Calu3 (cell line): ENCODE measurements around the gene SIPA1. TPM values are rescaled to one million over a fixed set of nuclear protein-coding genes. Genes with fewer than 3 reads are reported as not detected.
A peak's percentile ranks its signal among the peaks of the same experiment; 100 is the strongest.

Source experiments
- BruUV-seq: library from RNA; stranded (reverse); fragments of 400-500 nt; replicated peaks from 2 replicates; lab custom pipeline; 2021; lab: Mats Ljungman, UMichigan
- CTCF ChIA-PET: fragments of 300-600 bp; sonication (Branson Sonifier 250); formaldehyde crosslinking; loops from one replicate; lab custom pipeline; 2022; ENCODE audit warnings: antibody characterized with exemption; lab: Charles Lee
- DNase-seq: peaks from one replicate; pipeline ENCODE4 v3.0.0; 2022
- H3K27ac Mint-ChIP-seq: one replicate; pipeline ENCODE4 v1.8.0; 2022; ENCODE audit warnings: mixed read lengths; ENCODE audit not compliant: unreplicated experiment
- H3K27me3 Mint-ChIP-seq: one replicate; pipeline ENCODE4 v1.8.0; 2022; ENCODE audit warnings: mixed read lengths; ENCODE audit not compliant: unreplicated experiment
- H3K36me3 Mint-ChIP-seq: one replicate; pipeline ENCODE4 v1.8.0; 2022; ENCODE audit warnings: mild to moderate bottlenecking, moderate library complexity, mixed read lengths; ENCODE audit not compliant: insufficient read depth, unreplicated experiment
- H3K4me1 Mint-ChIP-seq: one replicate; pipeline ENCODE4 v1.8.0; 2022; ENCODE audit warnings: mild to moderate bottlenecking, low read depth, mixed read lengths; ENCODE audit not compliant: unreplicated experiment
- H3K4me3 Mint-ChIP-seq: one replicate; pipeline ENCODE4 v1.8.0; 2022; ENCODE audit warnings: mild to moderate bottlenecking, low read depth, moderate library complexity, mixed read lengths; ENCODE audit not compliant: unreplicated experiment
- H3K9me3 Mint-ChIP-seq: one replicate; pipeline ENCODE4 v1.8.0; 2022; ENCODE audit warnings: low read depth, mixed read lengths; ENCODE audit not compliant: unreplicated experiment
- CTCF ChIP-seq: fragments of 200-600 bp; IDR thresholded peaks from one replicate; pipeline ENCODE4 v1.8.0; 2022; ENCODE audit warnings: antibody characterized with exemption; ENCODE audit not compliant: unreplicated experiment
- intact Hi-C: fragments of 100-400 bp; cut with micrococcal nuclease; formaldehyde crosslinking; loops from one replicate; pipeline ENCODE4 v1.10.0; 2022; ENCODE audit not compliant: unreplicated experiment
- total RNA-seq: library from RNA; stranded (reverse); gene quantifications from 2 replicates; pipeline ENCODE4 v1.2.3, GENCODE V29; 2022

The SIPA1 gene
- total RNA-seq, 1 experiment from 2014 or later = 41.3 TPM

GRCh38 chr11:65692367-65692766 is 54.5 kb downstream of the SIPA1 start:
- Mint-ChIP-seq H3K27ac (no peak overlapping the region), H3K9me3 (no peaks in the 10 kb centered on the region), H3K4me3 (no peak overlapping the region), H3K4me1 (peaks cover 17% of the 10 kb centered on the region), H3K36me3 (no peaks in the 10 kb centered on the region), H3K27me3 (no peaks in the 10 kb centered on the region)
- no peak for DNase-seq
- no TSS peak for BruUV-seq
- intact Hi-C loops = no loop called here
- CTCF ChIA-PET = no interaction called here
- no peak for TF ChIP-seq CTCF

- intact Hi-C loops = no loop called here
These were observed 57.7 kb downstream of the SIPA1 start for GRCh38 chr11:65695459-65696241.

GRCh38 chr11:65696802-65697552 is 59.1 kb downstream of the SIPA1 start:
- no peak overlapping the region for H3K4me3 Mint-ChIP-seq
- CTCF ChIA-PET = interaction anchor here (0.6 to 0.7 kb wide), 2 partner anchors 103 to 586 kb away, joined by 4 to 6 read pairs; no protein-coding TSS in a partner anchor
- intact Hi-C loops = no loop called here
- H3K36me3 Mint-ChIP-seq = no peaks in the 10 kb centered on the region
- peaks cover 33% of the 10 kb centered on the region for H3K27me3 Mint-ChIP-seq
- H3K4me1 Mint-ChIP-seq = peaks cover 17% of the 10 kb centered on the region
- DNase-seq = no peak
- H3K27ac Mint-ChIP-seq = no peak overlapping the region
- no peak for TF ChIP-seq CTCF
- BruUV-seq = no TSS peak
- no peaks in the 10 kb centered on the region for H3K9me3 Mint-ChIP-seq

More at GRCh38 chr11:65695459-65696241, 57.7 kb downstream of the SIPA1 start:
- Mint-ChIP-seq H3K27ac (no peak overlapping the region), H3K4me3 (no peak overlapping the region), H3K36me3 (no peaks in the 10 kb centered on the region), H3K27me3 (peaks cover 31% of the 10 kb centered on the region), H3K9me3 (no peaks in the 10 kb centered on the region), H3K4me1 (peaks cover 17% of the 10 kb centered on the region)
- TF ChIP-seq CTCF = no peak
- no TSS peak for BruUV-seq
- DNase-seq = peak; percentile 81
- CTCF ChIA-PET = no interaction called here

- CTCF ChIA-PET = interaction anchor here (0.7 kb wide), 1 partner anchor 41 kb away, joined by 3 read pairs; no protein-coding TSS in a partner anchor
- no peak overlapping the region for H3K4me3 Mint-ChIP-seq
- BruUV-seq = no TSS peak
These were observed 60.3 kb downstream of the SIPA1 start for GRCh38 chr11:65698205-65698604.

More at GRCh38 chr11:65698205-65698604, 60.3 kb downstream of the SIPA1 start:
- Mint-ChIP-seq H3K27ac (no peak overlapping the region), H3K27me3 (peaks cover 33% of the 10 kb centered on the region), H3K4me1 (peaks cover 17% of the 10 kb centered on the region), H3K9me3 (no peaks in the 10 kb centered on the region), H3K36me3 (no peaks in the 10 kb centered on the region)
- no peak for DNase-seq
- no peak for TF ChIP-seq CTCF
- intact Hi-C loops = no loop called here
